Brain microvascular endothelial cell (primary cell): ENCODE measurements around the gene RNF123.

Source experiments
- DNase-seq: peaks from one replicate; pipeline ENCODE4 v3.0.0-alpha.2; 2020
- H3K27ac ChIP-seq: fragments of 250-450 bp; sonication (Bioruptor Pico); 2 replicates; pipeline ENCODE4 v1.5.1; 2020; ENCODE audit warnings: mild to moderate bottlenecking, moderate library complexity
- H3K27me3 ChIP-seq: fragments of 250-450 bp; sonication (Bioruptor Pico); replicated peaks from 2 replicates; pipeline ENCODE4 v1.5.1; 2020; ENCODE audit warnings: mild to moderate bottlenecking
- H3K36me3 ChIP-seq: fragments of 250-450 bp; sonication (Bioruptor Pico); replicated peaks from 2 replicates; pipeline ENCODE4 v1.5.1; 2020; ENCODE audit warnings: mild to moderate bottlenecking
- H3K4me3 ChIP-seq: 2 replicates; pipeline ENCODE4 v1.5.1; 2011; ENCODE audit warnings: low read depth, mild to moderate bottlenecking, control low read depth, low read length, moderate library complexity
- in situ Hi-C: cut with HindIII; loops from 2 replicates; pipeline ENCODE4 v1.10.0; 2017; ENCODE audit warnings: low sequenced_read_pairs, low pct_ligation_motif_present
- TF ChIP-seq, protein P1 (sequence below): IDR thresholded peaks from 2 replicates; pipeline ENCODE4 v1.5.1; 2011; ENCODE audit warnings: low read depth, mild to moderate bottlenecking, moderate library complexity, low read length, control low read depth, inconsistent platforms; ENCODE audit errors: missing control alignments

Gene RNF123

DNA sequence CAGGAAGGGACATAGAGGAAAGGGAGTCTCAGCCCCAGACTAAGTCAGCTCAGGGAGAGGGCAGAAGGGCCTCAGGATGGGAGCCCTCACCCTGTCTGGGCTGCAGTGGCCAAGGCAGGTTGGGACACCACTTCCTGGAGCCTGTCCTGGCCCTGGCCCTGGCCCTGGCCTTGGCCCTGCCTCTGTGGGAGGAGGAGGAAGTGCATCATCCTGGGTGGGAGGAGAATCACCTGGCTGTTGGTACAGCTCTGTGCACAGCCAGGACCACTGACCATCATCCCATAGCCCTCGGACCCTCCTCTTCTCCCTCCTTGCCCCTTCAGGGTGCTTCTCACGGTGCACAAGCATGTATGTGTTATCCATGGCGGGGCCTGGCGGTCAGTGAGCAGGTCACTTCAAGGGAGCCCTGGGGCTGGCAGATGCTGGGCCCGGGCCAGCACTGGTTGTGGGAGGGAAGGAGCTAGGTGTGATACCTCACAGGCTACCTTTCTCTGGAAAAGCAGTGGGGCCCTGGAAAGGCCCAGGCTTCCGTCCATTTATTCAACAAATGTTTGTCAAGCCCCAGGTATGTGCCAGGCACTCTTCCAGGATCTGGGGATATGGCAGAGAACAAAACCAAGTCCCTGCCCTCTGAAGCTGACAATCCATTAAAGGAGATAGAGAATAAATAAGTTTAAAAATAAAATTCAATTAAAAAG is 23.4 kb upstream of the RNF123 start:
- no peak for DNase-seq
- TF ChIP-seq, protein P1, sequence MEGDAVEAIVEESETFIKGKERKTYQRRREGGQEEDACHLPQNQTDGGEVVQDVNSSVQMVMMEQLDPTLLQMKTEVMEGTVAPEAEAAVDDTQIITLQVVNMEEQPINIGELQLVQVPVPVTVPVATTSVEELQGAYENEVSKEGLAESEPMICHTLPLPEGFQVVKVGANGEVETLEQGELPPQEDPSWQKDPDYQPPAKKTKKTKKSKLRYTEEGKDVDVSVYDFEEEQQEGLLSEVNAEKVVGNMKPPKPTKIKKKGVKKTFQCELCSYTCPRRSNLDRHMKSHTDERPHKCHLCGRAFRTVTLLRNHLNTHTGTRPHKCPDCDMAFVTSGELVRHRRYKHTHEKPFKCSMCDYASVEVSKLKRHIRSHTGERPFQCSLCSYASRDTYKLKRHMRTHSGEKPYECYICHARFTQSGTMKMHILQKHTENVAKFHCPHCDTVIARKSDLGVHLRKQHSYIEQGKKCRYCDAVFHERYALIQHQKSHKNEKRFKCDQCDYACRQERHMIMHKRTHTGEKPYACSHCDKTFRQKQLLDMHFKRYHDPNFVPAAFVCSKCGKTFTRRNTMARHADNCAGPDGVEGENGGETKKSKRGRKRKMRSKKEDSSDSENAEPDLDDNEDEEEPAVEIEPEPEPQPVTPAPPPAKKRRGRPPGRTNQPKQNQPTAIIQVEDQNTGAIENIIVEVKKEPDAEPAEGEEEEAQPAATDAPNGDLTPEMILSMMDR = no peak
- H3K27ac ChIP-seq = no peak overlapping the region
- in situ Hi-C loops = loop anchor here (25.0 kb wide), 1 partner anchor 104 kb away; the partner anchor contains the start of gene BSN
- no peaks in the 10 kb centered on the region for H3K36me3 ChIP-seq
- H3K27me3 ChIP-seq = no peaks in the 10 kb centered on the region
- no peak overlapping the region for H3K4me3 ChIP-seq

DNA sequence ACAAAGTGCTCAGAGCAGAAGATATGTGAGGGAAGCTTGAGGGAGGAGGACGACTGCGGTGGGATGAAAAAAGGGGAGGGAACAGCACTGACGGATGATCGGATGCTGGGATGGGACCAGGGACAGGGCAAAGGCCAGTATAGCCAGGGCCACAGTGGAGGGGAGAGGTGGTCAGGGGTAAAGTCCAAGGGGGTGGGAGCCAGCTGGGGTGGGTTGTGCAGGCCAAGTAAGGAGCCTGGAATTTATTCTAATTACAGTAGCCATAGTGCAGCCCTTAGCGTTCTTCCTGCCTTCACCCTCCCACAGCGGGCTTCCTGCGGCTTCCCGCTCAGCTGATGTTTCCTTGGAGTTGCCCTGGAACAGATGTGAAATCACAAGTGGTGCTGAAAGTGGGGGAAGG is 22.8 kb upstream of the RNF123 start:
- in situ Hi-C loops = loop anchor here (25.0 kb wide), 1 partner anchor 104 kb away; the partner anchor contains the start of gene BSN
- Histone ChIP-seq H3K27ac (no peak overlapping the region), H3K36me3 (no peaks in the 10 kb centered on the region), H3K27me3 (no peaks in the 10 kb centered on the region), H3K4me3 (no peak overlapping the region)
- no peak for DNase-seq
- TF ChIP-seq, protein P1 = no peak

DNA sequence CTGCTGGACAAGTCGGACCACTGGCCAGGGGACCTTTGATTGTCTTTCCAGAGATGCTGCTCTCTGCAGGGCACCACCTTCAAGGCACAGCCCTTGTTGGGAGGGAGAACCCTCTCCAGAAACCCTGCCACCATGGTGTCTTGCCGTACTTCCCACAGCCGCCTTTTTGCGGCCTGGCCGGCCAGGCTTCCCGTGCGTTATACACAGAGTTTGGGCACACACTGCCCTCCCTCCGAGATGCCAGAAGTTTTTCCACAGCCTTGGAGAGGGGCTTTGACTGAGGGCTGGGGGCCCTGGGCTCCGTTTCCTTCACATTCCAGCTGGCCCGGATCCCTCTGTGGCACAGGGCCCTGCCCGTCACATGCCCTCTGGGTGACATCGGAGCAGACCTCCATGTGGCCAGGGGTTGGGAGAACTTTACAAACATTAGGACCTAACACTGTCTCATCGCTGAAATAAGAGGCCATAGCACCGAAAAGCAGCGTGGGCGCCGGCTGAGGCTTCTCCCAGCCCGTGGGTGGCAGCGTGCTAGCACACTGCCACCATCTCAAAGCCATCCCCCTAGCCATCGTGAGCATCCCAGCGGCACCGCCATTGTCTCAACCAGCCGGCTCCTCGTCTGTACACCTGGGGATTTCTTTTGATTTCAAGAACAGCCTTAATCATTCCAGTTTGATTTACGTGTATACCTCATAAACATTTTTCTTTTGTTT is 21.5 kb upstream of the RNF123 start:
- DNase-seq = no peak
- in situ Hi-C loops = loop anchor here (25.0 kb wide), 1 partner anchor 106 kb away; the partner anchor contains the start of gene BSN
- Histone ChIP-seq H3K27ac (no peak overlapping the region), H3K4me3 (no peak overlapping the region), H3K27me3 (no peaks in the 10 kb centered on the region), H3K36me3 (no peaks in the 10 kb centered on the region)
- TF ChIP-seq, protein P1 = no peak

DNA sequence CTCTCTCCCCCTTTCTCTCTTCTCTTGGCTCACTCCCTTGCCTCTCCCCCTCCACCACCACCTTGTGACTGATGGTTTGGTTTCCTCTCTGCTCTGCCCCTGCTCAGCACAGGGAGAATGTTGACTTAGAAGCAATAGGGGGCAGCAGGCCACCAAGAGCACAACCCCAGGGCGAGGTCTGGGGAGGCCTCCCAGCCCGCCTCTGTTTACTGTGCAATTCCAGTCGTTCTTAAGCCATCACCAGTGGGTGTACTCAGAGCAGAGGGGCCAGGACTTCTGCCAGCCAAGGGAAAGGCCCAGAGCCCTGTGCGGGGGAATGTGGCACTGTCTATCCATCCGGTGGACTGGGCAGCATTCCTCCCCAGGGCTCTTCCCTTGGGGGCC is 21.0 kb upstream of the RNF123 start:
- TF ChIP-seq, protein P1 = no peak
- in situ Hi-C loops = loop anchor here (25.0 kb wide), 1 partner anchor 106 kb away; the partner anchor contains the start of gene BSN
- DNase-seq = no peak
- Histone ChIP-seq H3K4me3 (no peak overlapping the region), H3K27me3 (no peaks in the 10 kb centered on the region), H3K27ac (no peak overlapping the region), H3K36me3 (no peaks in the 10 kb centered on the region)

DNA sequence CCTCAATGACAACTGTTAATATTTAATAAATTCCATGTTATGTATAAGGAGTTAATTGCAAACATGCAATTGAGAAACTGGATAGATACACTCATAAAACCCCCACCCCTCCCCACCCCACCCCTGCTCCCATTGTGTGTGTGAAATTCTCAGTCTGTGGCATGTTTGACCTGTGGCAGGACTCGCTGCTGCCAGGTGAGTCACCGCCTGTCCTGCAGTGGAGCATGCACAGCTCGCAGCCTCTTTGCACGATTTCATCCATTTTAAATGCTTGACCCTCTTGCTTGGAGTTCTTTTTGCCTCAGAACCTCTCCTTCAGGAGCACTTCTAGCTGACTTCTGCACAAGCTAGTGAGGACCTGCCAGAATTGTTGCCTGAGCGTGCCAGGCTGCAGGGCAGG is 20.5 kb upstream of the RNF123 start:
- H3K36me3 ChIP-seq = no peaks in the 10 kb centered on the region
- no peak for DNase-seq
- H3K4me3 ChIP-seq = no peak overlapping the region
- in situ Hi-C loops = loop anchor here (25.0 kb wide), 1 partner anchor 107 kb away; the partner anchor contains the start of gene BSN
- H3K27me3 ChIP-seq = no peaks in the 10 kb centered on the region
- H3K27ac ChIP-seq = no peak overlapping the region
- TF ChIP-seq, protein P1 = no peak
